HCT116 (cell line): ENCODE results near the gene EPB41L5. TPM values are rescaled to one million over a fixed set of nuclear protein-coding genes. Genes with fewer than 3 reads are reported as not detected.

ENCODE experiments used
- ATAC-seq: fragments of 200-7000 bp; cut with Tn5 transposase; 2 replicates; pipeline ENCODE4 v1.9.1; 2020; ENCODE audit warnings: mild to moderate bottlenecking, moderate library complexity
- BruUV-seq: library from RNA; stranded (reverse); fragments of 400-500 nt; replicated peaks from 2 replicates; lab custom pipeline; 2021; lab: Mats Ljungman, UMichigan
- CTCF ChIA-PET: fragments of 300-600 bp; sonication (Branson Sonifier 250); formaldehyde crosslinking; loops from one replicate; lab custom pipeline; 2021; ENCODE audit warnings: antibody characterized with exemption; lab: Charles Lee
- POLR2A ChIA-PET: fragments of 300-600, 350-600 bp; sonication (Branson Sonifier 250); formaldehyde crosslinking; loops from one replicate; lab custom pipeline; 2021; ENCODE audit warnings: antibody characterized with exemption; lab: Charles Lee
- RAD21 ChIA-PET, 2 experiments: fragments of 300-600 bp; sonication (Branson Sonifier 250); formaldehyde crosslinking; loops; one replicate each; lab custom pipeline; 2023; ENCODE audit warnings: low total read pairs in 2 of 2; ENCODE audit not compliant: uncharacterized antibody in 2 of 2, unreplicated experiment in 2 of 2, low non-redundant PET in 1 of 2; lab: Charles Lee
- DNase-seq: peaks from one replicate; pipeline ENCODE4 v3.0.0-alpha.2; 2010; ENCODE audit warnings: low read depth, low spot score
- H2AFZ ChIP-seq: fragments of 200-600 bp; shearing (Covaris generic), sonication (generic); 2 replicates; pipeline ENCODE4 v1.6.1; 2017; ENCODE audit warnings: low read depth, mixed run types, mixed read lengths, antibody characterized with exemption, low read length; ENCODE audit not compliant: poor library complexity, severe bottlenecking
- H3K27ac ChIP-seq: 2 replicates; pipeline ENCODE4 v1.5.1; 2012; ENCODE audit warnings: low read depth, low read length
- H3K27me3 ChIP-seq: fragments of 200-600 bp; sonication (generic); 2 replicates; pipeline ENCODE4 v1.6.1; 2016; ENCODE audit warnings: mixed run types, low read length, mixed read lengths; ENCODE audit not compliant: insufficient read depth
- H3K36me3 ChIP-seq, 2 experiments: fragments of 200-500 bp in 1 of 2; fragments of 200-600 bp in 1 of 2; sonication (Bioruptor generic) in 1 of 2; sonication (generic) in 1 of 2; 2 replicates each; pipeline versions ENCODE4 v1.5.1 to v1.6.1; 2014 to 2016; ENCODE audit warnings: low read length in 2 of 2, inconsistent platforms in 1 of 2, mixed read lengths in 1 of 2, mixed run types in 1 of 2; ENCODE audit not compliant: insufficient read depth in 2 of 2, control insufficient read depth in 1 of 2
- H3K4me1 ChIP-seq, 2 experiments: fragments of 200-600 bp in 1 of 2; sonication (generic) in 1 of 2; 2 replicates each; pipeline versions ENCODE4 v1.5.1 to v1.6.1; 2012 to 2017; ENCODE audit warnings: low read length in 2 of 2, inconsistent platforms in 1 of 2, mild to moderate bottlenecking in 1 of 2, mixed read lengths in 1 of 2, mixed run types in 1 of 2, moderate library complexity in 1 of 2; ENCODE audit not compliant: insufficient read depth in 2 of 2, control insufficient read depth in 1 of 2
- H3K4me2 ChIP-seq: fragments of 200-600 bp; sonication (generic); 2 replicates; pipeline ENCODE4 v1.6.1; 2017; ENCODE audit warnings: mixed run types, low read length, mixed read lengths
- H3K4me3 ChIP-seq, 2 experiments: fragments of 200-600 bp in 1 of 2; sonication (generic) in 1 of 2; replicated peaks in 1 of 2; 2 replicates each; pipeline ENCODE4 v1.5.1; 2011 to 2016; ENCODE audit warnings: low read length in 2 of 2, control low read depth in 1 of 2, low read depth in 1 of 2, mild to moderate bottlenecking in 1 of 2, mixed read lengths in 1 of 2, mixed run types in 1 of 2
- H3K79me2 ChIP-seq: fragments of 200-600 bp; sonication (generic); 2 replicates; pipeline ENCODE4 v1.6.1; 2017; ENCODE audit warnings: mild to moderate bottlenecking, mixed run types, low read length, moderate library complexity, mixed read lengths; ENCODE audit not compliant: insufficient read depth
- H3K9ac ChIP-seq: fragments of 200-600 bp; sonication (generic); 2 replicates; pipeline ENCODE4 v1.6.1; 2016; ENCODE audit warnings: low read length, mixed read lengths
- H3K9me2 ChIP-seq: fragments of 200-600 bp; sonication (generic), shearing (Covaris generic); 2 replicates; pipeline ENCODE4 v1.6.1; 2017; ENCODE audit warnings: mixed run types, mild to moderate bottlenecking, moderate library complexity; ENCODE audit not compliant: insufficient read depth
- H3K9me3 ChIP-seq, 2 experiments: fragments of 200-500 bp in 1 of 2; fragments of 200-600 bp in 1 of 2; sonication (Bioruptor generic) in 1 of 2; sonication (generic) in 1 of 2; 2 replicates each; pipeline ENCODE4 v1.6.1; 2014 to 2017; ENCODE audit warnings: low read length in 2 of 2, mixed read lengths in 2 of 2, inconsistent platforms in 1 of 2, low read depth in 1 of 2, mild to moderate bottlenecking in 1 of 2, mixed run types in 1 of 2, moderate library complexity in 1 of 2; ENCODE audit not compliant: control insufficient read depth in 1 of 2, insufficient read depth in 1 of 2
- H4K20me1 ChIP-seq: fragments of 200-600 bp; sonication (generic), shearing (Covaris generic); 2 replicates; pipeline ENCODE4 v1.6.1; 2017; ENCODE audit warnings: mixed run types, mild to moderate bottlenecking, moderate library complexity; ENCODE audit not compliant: insufficient read depth
- CBX3 ChIP-seq: IDR thresholded peaks from 2 replicates; pipeline ENCODE4 v1.6.1; 2012; ENCODE audit warnings: low read depth
- CEBPB ChIP-seq: IDR thresholded peaks from 2 replicates; pipeline ENCODE4 v1.6.1; 2012; ENCODE audit warnings: low read depth
- EGR1 ChIP-seq: IDR thresholded peaks from 2 replicates; pipeline ENCODE4 v1.6.1; 2012; ENCODE audit warnings: low read depth
- ELF1 ChIP-seq: IDR thresholded peaks from 2 replicates; pipeline ENCODE4 v1.6.1; 2012; ENCODE audit warnings: low read depth, borderline replicate concordance
- EZH2 ChIP-seq: fragments of 200-600 bp; sonication (generic); IDR thresholded peaks from 2 replicates; pipeline ENCODE4 v1.6.1; 2017; ENCODE audit warnings: antibody characterized with exemption, mixed run types
- EZH2phosphoT487 ChIP-seq: fragments of 200-600 bp; IDR thresholded peaks from 2 replicates; pipeline ENCODE4 v1.6.1; 2018; ENCODE audit warnings: antibody characterized with exemption, borderline replicate concordance
- FOSL1 ChIP-seq: IDR thresholded peaks from 2 replicates; pipeline ENCODE4 v1.6.1; 2012; ENCODE audit warnings: low read depth
- JUND ChIP-seq: IDR thresholded peaks from 2 replicates; pipeline ENCODE4 v1.6.1; 2012
- POLR2A ChIP-seq: IDR thresholded peaks from 2 replicates; pipeline ENCODE4 v1.7.0; 2011; ENCODE audit warnings: borderline replicate concordance; ENCODE audit not compliant: insufficient read depth, insufficient read length; ENCODE audit errors: extremely low read depth
- POLR2AphosphoS5 ChIP-seq: IDR thresholded peaks from 2 replicates; pipeline ENCODE4 v1.6.1; 2011; ENCODE audit warnings: mild to moderate bottlenecking, low read depth, low read length, moderate library complexity
- RAD21 ChIP-seq: IDR thresholded peaks from 2 replicates; pipeline ENCODE4 v1.6.1; 2012; ENCODE audit warnings: low read depth, mild to moderate bottlenecking
- SIN3A ChIP-seq: IDR thresholded peaks from 2 replicates; pipeline ENCODE4 v1.6.1; 2012; ENCODE audit warnings: low read depth
- SP1 ChIP-seq: IDR thresholded peaks from 2 replicates; pipeline ENCODE4 v1.6.1; 2012; ENCODE audit warnings: low read depth
- SRF ChIP-seq: IDR thresholded peaks from 2 replicates; pipeline ENCODE4 v1.6.1; 2012; ENCODE audit warnings: low read depth
- TCF7L2 ChIP-seq: IDR thresholded peaks from 2 replicates; pipeline ENCODE4 v1.7.0; 2011; ENCODE audit warnings: borderline replicate concordance, inconsistent platforms; ENCODE audit not compliant: insufficient read depth, insufficient read length; ENCODE audit errors: extremely low read depth
- ZFX ChIP-seq: fragments of 450-650 bp; IDR thresholded peaks from 2 replicates; pipeline ENCODE4 v1.6.1; 2017
- intact Hi-C: fragments of 100-400 bp; cut with micrococcal nuclease; formaldehyde crosslinking; loops from 2 replicates; pipeline ENCODE4 v1.10.0; 2022
- total RNA-seq: library from RNA; stranded (reverse); gene quantifications from one replicate; pipeline ENCODE4 v1.2.1, GENCODE V29; 2021; ENCODE audit not compliant: unreplicated experiment
- TF ChIP-seq, protein P1 (sequence below), 3 experiments: fragments of 200-600 bp in 1 of 3; sonication (generic) in 1 of 3; IDR thresholded peaks in 2 of 3; conservative IDR thresholded peaks in 1 of 3; 2 replicates each; pipeline ENCODE4 v1.5.1; 2012 to 2017; ENCODE audit warnings: low read depth in 2 of 3, low read length in 2 of 3, antibody characterized with exemption in 1 of 3, borderline replicate concordance in 1 of 3, control low read depth in 1 of 3, mild to moderate bottlenecking in 1 of 3, mixed read lengths in 1 of 3, mixed run types in 1 of 3, moderate library complexity in 1 of 3; ENCODE audit not compliant: insufficient read depth in 1 of 3
- TF ChIP-seq, protein P2 (sequence below): IDR thresholded peaks from 2 replicates; pipeline ENCODE4 v1.6.1; 2012
- TF ChIP-seq, protein P3 (sequence below): IDR thresholded peaks from 2 replicates; pipeline ENCODE4 v1.6.1; 2011; ENCODE audit warnings: mild to moderate bottlenecking, low read length, moderate library complexity; ENCODE audit not compliant: insufficient replicate concordance; ENCODE audit errors: extremely low read depth
- TF ChIP-seq, protein P4 (sequence below): IDR thresholded peaks from 2 replicates; pipeline ENCODE4 v1.6.1; 2012; ENCODE audit warnings: low read depth

The EPB41L5 gene
- total RNA-seq, 1 experiment from 2014 or later = 14.7 TPM

DNA sequence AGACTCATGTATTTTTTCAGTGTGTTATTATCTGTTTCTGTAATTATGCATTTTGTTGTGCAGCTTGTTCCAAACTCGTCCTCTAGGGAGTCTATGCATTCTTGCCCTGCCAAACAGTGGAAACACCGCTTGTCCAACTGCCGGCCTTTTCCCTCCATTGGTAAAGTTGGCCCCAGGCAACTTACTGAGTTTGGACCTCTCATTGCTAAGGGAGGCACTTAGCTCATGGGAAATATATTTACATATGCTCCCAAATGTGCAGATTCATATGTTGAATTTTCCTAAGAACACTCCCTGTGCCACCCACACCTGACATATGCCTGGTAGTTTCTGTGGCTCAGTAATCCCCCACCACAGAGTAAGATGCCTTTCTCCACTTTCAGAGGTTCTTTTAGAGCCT lies 112.3 kb downstream of the EPB41L5 start:
- TF ChIP-seq, protein P1, sequence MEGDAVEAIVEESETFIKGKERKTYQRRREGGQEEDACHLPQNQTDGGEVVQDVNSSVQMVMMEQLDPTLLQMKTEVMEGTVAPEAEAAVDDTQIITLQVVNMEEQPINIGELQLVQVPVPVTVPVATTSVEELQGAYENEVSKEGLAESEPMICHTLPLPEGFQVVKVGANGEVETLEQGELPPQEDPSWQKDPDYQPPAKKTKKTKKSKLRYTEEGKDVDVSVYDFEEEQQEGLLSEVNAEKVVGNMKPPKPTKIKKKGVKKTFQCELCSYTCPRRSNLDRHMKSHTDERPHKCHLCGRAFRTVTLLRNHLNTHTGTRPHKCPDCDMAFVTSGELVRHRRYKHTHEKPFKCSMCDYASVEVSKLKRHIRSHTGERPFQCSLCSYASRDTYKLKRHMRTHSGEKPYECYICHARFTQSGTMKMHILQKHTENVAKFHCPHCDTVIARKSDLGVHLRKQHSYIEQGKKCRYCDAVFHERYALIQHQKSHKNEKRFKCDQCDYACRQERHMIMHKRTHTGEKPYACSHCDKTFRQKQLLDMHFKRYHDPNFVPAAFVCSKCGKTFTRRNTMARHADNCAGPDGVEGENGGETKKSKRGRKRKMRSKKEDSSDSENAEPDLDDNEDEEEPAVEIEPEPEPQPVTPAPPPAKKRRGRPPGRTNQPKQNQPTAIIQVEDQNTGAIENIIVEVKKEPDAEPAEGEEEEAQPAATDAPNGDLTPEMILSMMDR (IDR thresholded peaks at IDR 0.05 in 2 of 3, conservative IDR thresholded peaks at IDR 0.05 in 1 of 3; ENCODE audit: borderline replicate concordance in 1 of 3, insufficient read depth in 1 of 3, low read depth in 2 of 3, low read length in 2 of 3) = no peak
- TF ChIP-seq SIN3A (no peak), SRF (no peak), SP1 (no peak), EZH2 (no peak), ELF1 (no peak), POLR2A (no peak), TCF7L2 (no peak), EGR1 (no peak), EZH2phosphoT487 (no peak), RAD21 (no peak), JUND (no peak), CEBPB (no peak), FOSL1 (no peak), POLR2AphosphoS5 (no peak), ZFX (no peak), CBX3 (no peak)
- TF ChIP-seq, protein P2, sequence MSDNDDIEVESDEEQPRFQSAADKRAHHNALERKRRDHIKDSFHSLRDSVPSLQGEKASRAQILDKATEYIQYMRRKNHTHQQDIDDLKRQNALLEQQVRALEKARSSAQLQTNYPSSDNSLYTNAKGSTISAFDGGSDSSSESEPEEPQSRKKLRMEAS = no peak
- TF ChIP-seq, protein P3, sequence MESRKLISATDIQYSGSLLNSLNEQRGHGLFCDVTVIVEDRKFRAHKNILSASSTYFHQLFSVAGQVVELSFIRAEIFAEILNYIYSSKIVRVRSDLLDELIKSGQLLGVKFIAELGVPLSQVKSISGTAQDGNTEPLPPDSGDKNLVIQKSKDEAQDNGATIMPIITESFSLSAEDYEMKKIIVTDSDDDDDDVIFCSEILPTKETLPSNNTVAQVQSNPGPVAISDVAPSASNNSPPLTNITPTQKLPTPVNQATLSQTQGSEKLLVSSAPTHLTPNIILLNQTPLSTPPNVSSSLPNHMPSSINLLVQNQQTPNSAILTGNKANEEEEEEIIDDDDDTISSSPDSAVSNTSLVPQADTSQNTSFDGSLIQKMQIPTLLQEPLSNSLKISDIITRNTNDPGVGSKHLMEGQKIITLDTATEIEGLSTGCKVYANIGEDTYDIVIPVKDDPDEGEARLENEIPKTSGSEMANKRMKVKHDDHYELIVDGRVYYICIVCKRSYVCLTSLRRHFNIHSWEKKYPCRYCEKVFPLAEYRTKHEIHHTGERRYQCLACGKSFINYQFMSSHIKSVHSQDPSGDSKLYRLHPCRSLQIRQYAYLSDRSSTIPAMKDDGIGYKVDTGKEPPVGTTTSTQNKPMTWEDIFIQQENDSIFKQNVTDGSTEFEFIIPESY = no peak
- TF ChIP-seq, protein P4, sequence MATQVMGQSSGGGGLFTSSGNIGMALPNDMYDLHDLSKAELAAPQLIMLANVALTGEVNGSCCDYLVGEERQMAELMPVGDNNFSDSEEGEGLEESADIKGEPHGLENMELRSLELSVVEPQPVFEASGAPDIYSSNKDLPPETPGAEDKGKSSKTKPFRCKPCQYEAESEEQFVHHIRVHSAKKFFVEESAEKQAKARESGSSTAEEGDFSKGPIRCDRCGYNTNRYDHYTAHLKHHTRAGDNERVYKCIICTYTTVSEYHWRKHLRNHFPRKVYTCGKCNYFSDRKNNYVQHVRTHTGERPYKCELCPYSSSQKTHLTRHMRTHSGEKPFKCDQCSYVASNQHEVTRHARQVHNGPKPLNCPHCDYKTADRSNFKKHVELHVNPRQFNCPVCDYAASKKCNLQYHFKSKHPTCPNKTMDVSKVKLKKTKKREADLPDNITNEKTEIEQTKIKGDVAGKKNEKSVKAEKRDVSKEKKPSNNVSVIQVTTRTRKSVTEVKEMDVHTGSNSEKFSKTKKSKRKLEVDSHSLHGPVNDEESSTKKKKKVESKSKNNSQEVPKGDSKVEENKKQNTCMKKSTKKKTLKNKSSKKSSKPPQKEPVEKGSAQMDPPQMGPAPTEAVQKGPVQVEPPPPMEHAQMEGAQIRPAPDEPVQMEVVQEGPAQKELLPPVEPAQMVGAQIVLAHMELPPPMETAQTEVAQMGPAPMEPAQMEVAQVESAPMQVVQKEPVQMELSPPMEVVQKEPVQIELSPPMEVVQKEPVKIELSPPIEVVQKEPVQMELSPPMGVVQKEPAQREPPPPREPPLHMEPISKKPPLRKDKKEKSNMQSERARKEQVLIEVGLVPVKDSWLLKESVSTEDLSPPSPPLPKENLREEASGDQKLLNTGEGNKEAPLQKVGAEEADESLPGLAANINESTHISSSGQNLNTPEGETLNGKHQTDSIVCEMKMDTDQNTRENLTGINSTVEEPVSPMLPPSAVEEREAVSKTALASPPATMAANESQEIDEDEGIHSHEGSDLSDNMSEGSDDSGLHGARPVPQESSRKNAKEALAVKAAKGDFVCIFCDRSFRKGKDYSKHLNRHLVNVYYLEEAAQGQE = no peak
- Histone ChIP-seq H3K27me3 (no peaks in the 10 kb centered on the region), H2AFZ (no peak overlapping the region), H3K4me3 (no peak overlapping the region), H3K36me3 (no peaks in the 10 kb centered on the region), H3K79me2 (no peaks in the 10 kb centered on the region), H3K4me1 (no peaks in the 10 kb centered on the region), H3K27ac (no peak overlapping the region), H3K9me3 (no peaks in the 10 kb centered on the region), H4K20me1 (no peaks in the 10 kb centered on the region), H3K9me2 (no peaks in the 10 kb centered on the region), H3K4me2 (no peak overlapping the region), H3K9ac (no peak overlapping the region)
- no TSS peak for BruUV-seq
- DNase-seq (no peak), ATAC-seq (no peak)
- intact Hi-C loops = no loop called here
- CTCF ChIA-PET = no interaction called here
- RAD21 ChIA-PET = no interaction called here
- POLR2A ChIA-PET = no interaction called here
